ENCODE data around the gene GCNT2.

GCNT2 gene

DNA sequence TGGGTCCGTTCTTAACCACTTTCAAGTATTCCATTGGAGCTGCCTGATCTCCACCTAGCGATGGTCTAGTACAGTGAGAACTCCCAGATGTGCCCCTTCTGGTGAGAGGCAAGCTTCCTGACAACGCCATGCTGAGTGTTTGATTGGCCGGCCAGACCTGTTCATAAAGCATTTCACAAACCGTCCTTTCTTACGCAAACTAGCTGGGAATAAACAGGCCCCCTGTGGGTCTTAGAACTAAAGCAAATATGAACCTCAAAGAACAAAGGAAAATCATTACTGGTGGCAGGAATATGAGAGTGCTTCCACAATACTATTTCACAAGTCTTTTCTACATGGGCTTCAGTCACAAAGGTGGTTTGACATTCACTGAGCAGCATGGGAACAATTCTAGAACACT, 15.6 kb upstream of the GCNT2 start:
- peak; percentile 35 for DNase-seq (ENCODE audit: low read depth)
- TF ChIP-seq, protein P1, sequence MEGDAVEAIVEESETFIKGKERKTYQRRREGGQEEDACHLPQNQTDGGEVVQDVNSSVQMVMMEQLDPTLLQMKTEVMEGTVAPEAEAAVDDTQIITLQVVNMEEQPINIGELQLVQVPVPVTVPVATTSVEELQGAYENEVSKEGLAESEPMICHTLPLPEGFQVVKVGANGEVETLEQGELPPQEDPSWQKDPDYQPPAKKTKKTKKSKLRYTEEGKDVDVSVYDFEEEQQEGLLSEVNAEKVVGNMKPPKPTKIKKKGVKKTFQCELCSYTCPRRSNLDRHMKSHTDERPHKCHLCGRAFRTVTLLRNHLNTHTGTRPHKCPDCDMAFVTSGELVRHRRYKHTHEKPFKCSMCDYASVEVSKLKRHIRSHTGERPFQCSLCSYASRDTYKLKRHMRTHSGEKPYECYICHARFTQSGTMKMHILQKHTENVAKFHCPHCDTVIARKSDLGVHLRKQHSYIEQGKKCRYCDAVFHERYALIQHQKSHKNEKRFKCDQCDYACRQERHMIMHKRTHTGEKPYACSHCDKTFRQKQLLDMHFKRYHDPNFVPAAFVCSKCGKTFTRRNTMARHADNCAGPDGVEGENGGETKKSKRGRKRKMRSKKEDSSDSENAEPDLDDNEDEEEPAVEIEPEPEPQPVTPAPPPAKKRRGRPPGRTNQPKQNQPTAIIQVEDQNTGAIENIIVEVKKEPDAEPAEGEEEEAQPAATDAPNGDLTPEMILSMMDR (IDR thresholded peaks at IDR 0.05; ENCODE audit: insufficient read depth, low read depth, low read length, missing control alignments) = no peak
- H3K4me3 ChIP-seq (ENCODE audit: low read length) = no peak overlapping the region

DNA sequence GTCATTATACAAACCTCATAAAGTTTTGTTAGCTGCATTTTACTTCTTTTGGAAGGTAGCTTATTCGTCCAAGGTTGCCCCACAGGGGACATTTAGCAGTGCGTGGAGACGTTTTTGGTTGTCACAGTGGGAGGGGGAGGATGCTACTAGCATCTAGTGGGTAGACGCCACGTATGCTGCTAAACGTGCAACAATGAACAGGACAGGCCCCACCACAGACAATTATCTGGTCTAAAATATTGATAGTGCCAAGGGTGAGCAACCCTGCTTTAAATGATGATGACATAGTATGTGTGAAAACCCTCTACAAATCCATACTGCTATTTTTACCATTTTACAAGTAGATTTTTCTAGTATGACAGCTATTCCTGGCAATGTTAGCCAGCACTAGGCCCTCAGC, 13.9 kb upstream of the GCNT2 start:
- DNase-seq (ENCODE audit: low read depth) = no peak
- no peak overlapping the region for H3K4me3 ChIP-seq (ENCODE audit: low read length)
- TF ChIP-seq, protein P1 (IDR thresholded peaks at IDR 0.05; ENCODE audit: insufficient read depth, low read depth, low read length, missing control alignments) = no peak

GRCh38 chr6:10507715-10508114, 13.4 kb upstream of the GCNT2 start:
- DNase-seq (ENCODE audit: low read depth) = no peak
- TF ChIP-seq, protein P1 (IDR thresholded peaks at IDR 0.05; ENCODE audit: insufficient read depth, low read depth, low read length, missing control alignments) = no peak
- no peak overlapping the region for H3K4me3 ChIP-seq (ENCODE audit: low read length)

DNA sequence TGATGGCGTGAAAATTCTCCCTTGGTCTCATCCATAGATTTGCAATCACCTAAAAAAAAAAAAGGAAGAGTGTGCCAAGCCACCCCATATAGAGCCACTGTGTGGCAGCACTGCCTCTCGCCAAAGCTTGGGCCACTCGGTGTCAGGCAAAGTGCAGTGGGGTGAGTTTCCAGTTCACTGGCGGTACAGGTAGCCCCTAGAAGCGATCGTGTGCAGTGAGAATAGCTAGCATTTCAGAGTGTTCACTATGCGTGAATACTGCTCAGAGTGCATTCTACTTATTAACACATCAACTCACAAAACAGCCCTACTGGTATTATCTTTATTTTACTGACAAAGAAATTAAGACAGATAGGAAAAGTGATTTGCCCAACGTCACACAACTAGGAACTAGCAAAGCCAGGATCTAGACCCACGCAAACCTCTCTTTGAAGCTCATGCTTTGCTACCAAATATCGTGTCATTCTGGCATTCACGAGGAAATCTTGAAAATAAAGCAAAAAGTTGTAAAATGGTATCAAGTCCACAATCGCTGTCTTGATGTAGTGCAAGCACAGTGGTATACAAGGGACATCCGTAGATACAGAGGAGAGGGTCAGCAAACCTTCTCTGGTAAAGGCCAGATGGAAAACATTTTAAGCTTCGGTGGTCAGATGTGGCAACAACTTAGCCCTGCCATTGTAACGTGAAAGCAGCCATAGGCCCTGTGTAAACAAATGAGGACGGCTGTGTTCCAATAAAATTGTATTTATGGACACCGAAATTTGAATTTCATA, 10.4 kb upstream of the GCNT2 start:
- no peak overlapping the region for H3K4me3 ChIP-seq (ENCODE audit: low read length)
- peak; percentile 64 for DNase-seq (ENCODE audit: low read depth)
- TF ChIP-seq, protein P1 (IDR thresholded peaks at IDR 0.05; ENCODE audit: insufficient read depth, low read depth, low read length, missing control alignments) = peak; percentile 93

- H3K4me3 ChIP-seq (ENCODE audit: low read length) = no peak overlapping the region
- DNase-seq (ENCODE audit: low read depth) = peak; percentile 18
- TF ChIP-seq, protein P1 (IDR thresholded peaks at IDR 0.05; ENCODE audit: insufficient read depth, low read depth, low read length, missing control alignments) = no peak
Observed at GRCh38 chr6:10511477-10511876, 9.7 kb upstream of the GCNT2 start.

DNA sequence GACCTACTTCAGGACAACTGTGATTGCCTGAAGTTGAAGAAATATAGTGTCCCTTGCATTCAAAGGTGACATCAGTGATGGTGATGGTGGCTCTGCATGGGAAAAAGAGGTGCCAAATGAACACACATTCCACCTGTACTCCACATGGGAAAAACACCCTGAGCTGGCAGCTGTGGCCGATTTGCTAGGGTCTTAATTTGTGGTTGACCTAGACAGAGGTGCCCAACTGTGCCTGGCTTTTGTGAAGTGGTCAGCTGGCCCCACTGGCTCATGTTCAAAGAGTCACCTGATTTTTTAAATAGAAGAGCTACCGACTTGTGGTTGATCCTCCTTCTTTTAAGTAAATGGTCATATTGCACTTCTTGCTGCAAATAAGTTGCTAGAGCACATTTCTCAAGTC, 7.6 kb upstream of the GCNT2 start:
- no peak overlapping the region for H3K4me3 ChIP-seq (ENCODE audit: low read length)
- DNase-seq (ENCODE audit: low read depth) = no peak
- TF ChIP-seq, protein P1 (IDR thresholded peaks at IDR 0.05; ENCODE audit: insufficient read depth, low read depth, low read length, missing control alignments) = no peak

Data from epithelial cell of esophagus (primary cell).